HG02884 (cell line): ENCODE measurements around the gene RPL36.
A peak's percentile ranks its signal among the peaks of the same experiment; 100 is the strongest.

Source experiments
- ATAC-seq: cut with Tn5 transposase; IDR thresholded peaks from one replicate; pipeline ENCODE4 v1.9.1; 2021; ENCODE audit warnings: mild to moderate bottlenecking, moderate library complexity; ENCODE audit not compliant: unreplicated experiment

Gene RPL36

GRCh38 chr19:5673752-5674151 lies 16.3 kb upstream of the RPL36 start:
- no peak for ATAC-seq

- no peak for ATAC-seq
Observed at GRCh38 chr19:5674714-5675113, 15.4 kb upstream of the RPL36 start.

- ATAC-seq: no peak
Observed at GRCh38 chr19:5676105-5676771, 13.9 kb upstream of the RPL36 start.

- no peak for ATAC-seq
Observed at GRCh38 chr19:5676772-5677105, 13.4 kb upstream of the RPL36 start.

GRCh38 chr19:5677136-5677535 lies 13.0 kb upstream of the RPL36 start:
- ATAC-seq: no peak

- ATAC-seq: no peak
Observed at GRCh38 chr19:5677580-5677979, 12.5 kb upstream of the RPL36 start.

- ATAC-seq: no peak
Observed at GRCh38 chr19:5678071-5678718, 11.9 kb upstream of the RPL36 start.

GRCh38 chr19:5679289-5680083 lies 10.6 kb upstream of the RPL36 start:
- ATAC-seq: no peak

- no peak for ATAC-seq
Observed at GRCh38 chr19:5680084-5680436, 10.0 kb upstream of the RPL36 start.

- peak; percentile 91 for ATAC-seq
Observed at GRCh38 chr19:5680437-5681368, 9.4 kb upstream of the RPL36 start, which contains the start of the genes HSD11B1L and MICOS13. Gene HSD11B1L (plus strand): TSS chr19:5681027. CDS start chr19:5684833, 3,806 bp downstream. Gene MICOS13 (minus strand): TSS chr19:5680516. CDS start chr19:5680486, 30 bp downstream.

GRCh38 chr19:5681391-5682106 lies 8.5 kb upstream of the RPL36 start:
- ATAC-seq: no peak

- ATAC-seq: no peak
Observed at GRCh38 chr19:5682107-5682482, 8.0 kb upstream of the RPL36 start.

- ATAC-seq: no peak
Observed at GRCh38 chr19:5683177-5683886, 6.8 kb upstream of the RPL36 start.

GRCh38 chr19:5684694-5685430 lies 5.2 kb upstream of the RPL36 start:
- ATAC-seq: no peak

- ATAC-seq: no peak
Observed at GRCh38 chr19:5686326-5686646, 3.8 kb upstream of the RPL36 start.

- ATAC-seq: peak; percentile 43
Observed at GRCh38 chr19:5686647-5687359, 3.3 kb upstream of the RPL36 start.

GRCh38 chr19:5687360-5688198 lies 2.5 kb upstream of the RPL36 start:
- no peak for ATAC-seq
